ENCODE data around the gene PLCB4. TPM values are rescaled to one million over a fixed set of nuclear protein-coding genes. Genes with fewer than 3 reads are reported as not detected.

PLCB4 gene
- total and polyA plus RNA-seq, 3 donors from 2014 or later, result 5.9 to 19.4 (median 15.5) TPM

DNA sequence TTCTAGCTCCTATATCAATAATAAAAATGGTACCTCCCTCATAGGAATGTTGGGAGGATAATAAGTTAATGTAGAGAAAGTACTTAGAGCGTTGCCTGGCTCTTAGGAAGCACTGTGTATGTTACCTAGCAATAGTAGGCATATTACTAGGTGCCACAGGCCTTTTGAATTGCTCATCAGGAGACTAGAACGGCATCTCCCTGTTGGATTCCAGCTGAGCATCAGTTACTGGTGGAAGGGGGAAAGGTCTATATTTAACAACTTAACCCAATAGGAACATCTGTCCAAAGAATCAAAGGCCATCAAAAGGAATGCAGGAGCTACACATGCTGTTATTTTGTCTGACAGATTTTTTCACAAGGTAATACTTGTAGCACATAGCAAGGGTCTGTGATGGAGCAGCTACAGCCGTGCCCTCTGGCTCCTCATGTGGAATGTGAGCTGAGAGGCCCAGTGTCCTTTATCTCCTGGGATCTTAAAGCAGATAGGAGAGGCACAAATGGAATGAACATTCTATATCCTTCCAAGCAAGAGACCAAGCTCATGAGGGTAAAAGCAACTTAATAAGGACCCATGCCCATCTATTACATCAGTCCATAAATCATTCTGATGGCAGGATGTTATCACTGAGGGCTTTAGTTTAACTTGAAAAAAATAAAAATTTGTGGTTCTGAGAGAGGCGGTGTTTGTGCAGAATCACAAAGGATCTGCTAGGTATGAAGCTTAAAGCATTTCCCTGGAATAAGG is 260.6 kb downstream of the PLCB4 start:
- 76 to 82% methylated on average over 4 of the region's 4 CpGs for WGBS, 2 donors
- Histone ChIP-seq H3K4me3 (no peak overlapping the region), H3K9me3 (no peaks in the 10 kb centered on the region), H3K27ac (no peak overlapping the region), H3K36me3 (ENCODE audit: low read depth, missing control alignments) (no peaks in the 10 kb centered on the region), H3K27me3 (no peaks in the 10 kb centered on the region), H3K4me1 (peaks cover 11% of the 10 kb centered on the region)
- intact Hi-C loops (cut with DNase I; ENCODE audit: low total_unique reads), result no loop called here
- DNase-seq, result no peak
- no peak for TF ChIP-seq POLR2A (IDR thresholded peaks at IDR 0.05)
- TF ChIP-seq, protein P1, sequence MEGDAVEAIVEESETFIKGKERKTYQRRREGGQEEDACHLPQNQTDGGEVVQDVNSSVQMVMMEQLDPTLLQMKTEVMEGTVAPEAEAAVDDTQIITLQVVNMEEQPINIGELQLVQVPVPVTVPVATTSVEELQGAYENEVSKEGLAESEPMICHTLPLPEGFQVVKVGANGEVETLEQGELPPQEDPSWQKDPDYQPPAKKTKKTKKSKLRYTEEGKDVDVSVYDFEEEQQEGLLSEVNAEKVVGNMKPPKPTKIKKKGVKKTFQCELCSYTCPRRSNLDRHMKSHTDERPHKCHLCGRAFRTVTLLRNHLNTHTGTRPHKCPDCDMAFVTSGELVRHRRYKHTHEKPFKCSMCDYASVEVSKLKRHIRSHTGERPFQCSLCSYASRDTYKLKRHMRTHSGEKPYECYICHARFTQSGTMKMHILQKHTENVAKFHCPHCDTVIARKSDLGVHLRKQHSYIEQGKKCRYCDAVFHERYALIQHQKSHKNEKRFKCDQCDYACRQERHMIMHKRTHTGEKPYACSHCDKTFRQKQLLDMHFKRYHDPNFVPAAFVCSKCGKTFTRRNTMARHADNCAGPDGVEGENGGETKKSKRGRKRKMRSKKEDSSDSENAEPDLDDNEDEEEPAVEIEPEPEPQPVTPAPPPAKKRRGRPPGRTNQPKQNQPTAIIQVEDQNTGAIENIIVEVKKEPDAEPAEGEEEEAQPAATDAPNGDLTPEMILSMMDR (IDR thresholded peaks at IDR 0.05), result no peak

DNA sequence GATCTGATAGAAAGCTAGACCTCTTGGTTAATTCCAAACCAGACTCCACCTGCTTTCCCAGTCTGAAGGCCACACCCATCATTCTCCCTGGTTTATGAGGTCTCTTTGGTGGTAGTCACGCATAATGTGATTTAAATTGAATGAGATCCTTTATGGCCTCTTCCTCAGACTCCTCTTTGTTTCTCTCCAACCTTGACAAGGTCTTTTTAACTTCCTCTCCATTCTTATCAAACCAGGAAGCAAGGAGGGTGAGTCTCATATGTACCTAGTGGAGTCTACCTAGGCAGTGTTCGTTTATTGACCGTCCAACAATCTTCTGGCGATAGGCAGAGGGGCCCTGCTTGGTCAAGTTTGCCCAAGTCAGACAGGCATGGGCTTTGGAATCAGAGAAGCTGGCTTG is 261.3 kb downstream of the PLCB4 start:
- Histone ChIP-seq H3K27me3 (no peaks in the 10 kb centered on the region), H3K9me3 (no peaks in the 10 kb centered on the region), H3K36me3 (ENCODE audit: low read depth, missing control alignments) (no peaks in the 10 kb centered on the region), H3K27ac (no peak overlapping the region), H3K4me3 (no peak overlapping the region), H3K4me1 (peaks cover 11% of the 10 kb centered on the region)
- no peak for DNase-seq
- WGBS, 2 donors, result 90 to 95% methylated on average over 4 of the region's 4 CpGs
- no peak for TF ChIP-seq POLR2A (IDR thresholded peaks at IDR 0.05)
- TF ChIP-seq, protein P1 (IDR thresholded peaks at IDR 0.05), result no peak
- intact Hi-C loops (cut with DNase I; ENCODE audit: low total_unique reads), result no loop called here

DNA sequence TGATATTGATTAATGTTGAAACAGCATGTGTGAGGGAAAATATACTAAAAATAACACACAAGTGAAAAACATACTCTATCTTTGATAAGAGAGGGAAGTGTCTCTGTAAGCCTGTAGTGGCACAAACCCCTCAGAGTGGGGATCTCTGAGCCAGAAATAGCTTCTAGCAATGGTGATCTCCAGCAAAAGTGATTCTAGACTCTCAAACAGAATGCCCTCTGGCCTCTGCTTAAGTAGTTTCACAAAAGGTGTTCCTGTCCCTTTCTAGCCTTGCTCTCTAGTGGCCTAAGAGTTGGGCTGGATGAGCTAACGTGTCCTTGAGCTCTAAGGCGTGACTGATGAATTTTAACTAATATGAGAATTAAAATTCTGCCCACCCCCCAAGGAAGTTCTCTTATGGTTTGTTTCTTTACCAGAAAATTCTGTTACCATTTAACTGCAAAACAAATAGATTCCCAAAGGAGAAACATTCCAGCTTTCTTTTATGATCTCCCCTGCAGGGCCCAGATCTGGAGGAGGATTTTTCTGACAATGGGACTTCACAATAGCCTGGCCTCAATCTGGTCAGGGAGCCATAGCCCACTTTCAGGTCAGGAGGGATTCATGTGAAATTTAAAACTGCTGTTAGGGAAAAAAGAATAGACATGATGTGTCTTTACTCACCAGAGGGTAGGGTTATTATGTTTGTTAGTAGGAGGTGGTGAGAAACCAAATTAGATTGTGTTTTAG is 263.0 kb downstream of the PLCB4 start:
- H3K9me3 ChIP-seq, result no peaks in the 10 kb centered on the region
- no peak overlapping the region for H3K27ac ChIP-seq
- TF ChIP-seq, protein P1 (IDR thresholded peaks at IDR 0.05), result no peak
- WGBS, 2 donors, result 64 to 74% methylated on average over 2 of the region's 2 CpGs
- peaks cover 11% of the 10 kb centered on the region for H3K4me1 ChIP-seq
- H3K36me3 ChIP-seq (ENCODE audit: low read depth, missing control alignments), result no peaks in the 10 kb centered on the region
- DNase-seq, result no peak
- intact Hi-C loops (cut with DNase I; ENCODE audit: low total_unique reads), result no loop called here
- H3K27me3 ChIP-seq, result no peaks in the 10 kb centered on the region
- H3K4me3 ChIP-seq, result no peak overlapping the region

DNA sequence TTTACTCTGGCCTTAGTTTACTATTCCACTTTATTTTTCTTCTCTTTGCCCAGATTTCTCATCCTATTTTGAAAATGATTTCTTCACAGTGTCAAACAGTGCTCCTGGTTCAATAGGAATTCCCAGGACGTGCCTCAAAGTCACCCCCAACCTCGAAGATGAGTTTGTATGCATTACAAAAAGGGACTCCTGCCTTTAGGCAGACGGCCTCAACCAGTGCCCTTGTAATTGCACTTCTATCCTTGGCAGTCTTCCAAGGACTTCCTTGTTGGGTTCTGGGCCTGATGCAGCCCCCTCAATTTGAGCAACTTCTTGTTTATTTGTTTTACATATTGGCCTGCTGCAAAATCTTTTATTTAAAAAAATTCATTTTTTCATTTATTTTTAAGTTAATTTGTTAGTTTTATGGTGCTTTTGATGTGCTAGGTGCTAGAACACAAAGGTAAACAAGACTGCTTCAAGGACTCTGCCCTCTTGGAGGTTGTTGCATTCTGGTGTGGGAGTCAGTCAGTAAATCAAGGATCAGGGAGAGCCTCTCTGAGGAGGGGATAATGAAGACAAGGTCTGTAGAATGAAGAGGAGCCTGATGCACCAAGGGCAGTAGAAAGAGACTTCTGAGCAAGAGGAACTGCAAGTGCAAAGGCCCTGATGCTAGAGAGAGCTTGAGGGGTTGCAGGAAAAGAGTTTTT is 264.0 kb downstream of the PLCB4 start:
- intact Hi-C loops (cut with DNase I; ENCODE audit: low total_unique reads), result no loop called here
- H3K4me1 ChIP-seq, result peaks cover 11% of the 10 kb centered on the region
- H3K27ac ChIP-seq, result no peak overlapping the region
- H3K27me3 ChIP-seq, result no peaks in the 10 kb centered on the region
- H3K4me3 ChIP-seq, result no peak overlapping the region
- 48 to 63% methylated on average over 3 of the region's 3 CpGs for WGBS, 2 donors
- DNase-seq, result no peak
- no peaks in the 10 kb centered on the region for H3K9me3 ChIP-seq
- no peaks in the 10 kb centered on the region for H3K36me3 ChIP-seq (ENCODE audit: low read depth, missing control alignments)
- no peak for TF ChIP-seq POLR2A (IDR thresholded peaks at IDR 0.05)
- TF ChIP-seq, protein P1 (IDR thresholded peaks at IDR 0.05), result no peak

Measured in testis (tissue), 3 donors.